Astrocyte (in vitro differentiated cells and primary cell): ENCODE measurements around the gene WIPF3. TPM values are rescaled to one million over a fixed set of nuclear protein-coding genes. Genes with fewer than 3 reads are reported as not detected.

Source experiments
- DNase-seq: peaks from one replicate; pipeline ENCODE4 v3.0.0-alpha.2; 2010; ENCODE audit warnings: low read depth
- FAIRE-seq: peaks from 2 replicates; lab custom pipeline; 2011; peaks lifted over from hg19 to GRCh38; lab: Jason Lieb, UNC
- H2AFZ ChIP-seq: 2 replicates; pipeline ENCODE4 v1.6.0; 2012; ENCODE audit warnings: low read depth, low read length, inconsistent platforms
- H3K27ac ChIP-seq: 2 replicates; pipeline ENCODE4 v1.5.1; 2011; ENCODE audit warnings: low read depth, low read length, inconsistent platforms
- H3K27me3 ChIP-seq: 2 replicates; pipeline ENCODE4 v1.6.0; 2011; ENCODE audit warnings: low read length, inconsistent platforms; ENCODE audit not compliant: insufficient read depth
- H3K36me3 ChIP-seq: 2 replicates; pipeline ENCODE4 v1.5.1; 2011; ENCODE audit warnings: low read length, inconsistent platforms; ENCODE audit not compliant: insufficient read depth
- H3K4me1 ChIP-seq: 2 replicates; pipeline ENCODE4 v1.5.1; 2011; ENCODE audit warnings: low read length, inconsistent platforms; ENCODE audit not compliant: insufficient read depth
- H3K4me2 ChIP-seq: 2 replicates; pipeline ENCODE4 v1.6.0; 2012; ENCODE audit warnings: low read length, inconsistent platforms
- H3K4me3 ChIP-seq: 2 replicates; pipeline ENCODE4 v1.5.1; 2011; ENCODE audit warnings: low read depth, mild to moderate bottlenecking, low read length, inconsistent platforms; ENCODE audit not compliant: insufficient read depth
- H3K79me2 ChIP-seq: 2 replicates; pipeline ENCODE4 v1.6.0; 2012; ENCODE audit warnings: mild to moderate bottlenecking, low read length, inconsistent platforms; ENCODE audit not compliant: insufficient read depth
- H3K9ac ChIP-seq: 2 replicates; pipeline ENCODE4 v1.6.0; 2012; ENCODE audit warnings: mild to moderate bottlenecking, low read length, inconsistent platforms
- H3K9me3 ChIP-seq: 2 replicates; pipeline ENCODE4 v1.5.1; 2012; ENCODE audit warnings: low read depth, mild to moderate bottlenecking, low read length, inconsistent platforms; ENCODE audit not compliant: insufficient read depth
- H4K20me1 ChIP-seq: 2 replicates; pipeline ENCODE4 v1.6.0; 2012; ENCODE audit warnings: low read length, inconsistent platforms; ENCODE audit not compliant: insufficient read depth
- H3K27ac Mint-ChIP-seq: one replicate; pipeline ENCODE4 v1.8.0; 2021; ENCODE audit warnings: mild to moderate bottlenecking, mixed read lengths; ENCODE audit not compliant: unreplicated experiment
- H3K27me3 Mint-ChIP-seq: one replicate; pipeline ENCODE4 v1.8.0; 2021; ENCODE audit warnings: low read depth, mixed read lengths; ENCODE audit not compliant: unreplicated experiment
- H3K36me3 Mint-ChIP-seq: one replicate; pipeline ENCODE4 v1.8.0; 2021; ENCODE audit warnings: low read depth, mixed read lengths; ENCODE audit not compliant: unreplicated experiment
- H3K4me1 Mint-ChIP-seq: one replicate; pipeline ENCODE4 v1.8.0; 2021; ENCODE audit warnings: low read depth, mixed read lengths; ENCODE audit not compliant: unreplicated experiment
- H3K4me3 Mint-ChIP-seq: one replicate; pipeline ENCODE4 v1.8.0; 2021; ENCODE audit warnings: mild to moderate bottlenecking, moderate library complexity, mixed read lengths; ENCODE audit not compliant: unreplicated experiment
- H3K9me3 Mint-ChIP-seq: one replicate; pipeline ENCODE4 v1.8.0; 2021; ENCODE audit warnings: mild to moderate bottlenecking, mixed read lengths; ENCODE audit not compliant: unreplicated experiment
- EZH2 ChIP-seq: IDR thresholded peaks from 2 replicates; pipeline ENCODE4 v1.6.1; 2012; ENCODE audit warnings: mild to moderate bottlenecking, low read length, inconsistent platforms; ENCODE audit not compliant: insufficient read depth
- total RNA-seq: library from RNA; stranded (reverse); gene quantifications from 2 replicates; pipeline ENCODE4 v1.2.1, GENCODE V29; 2021
- TF ChIP-seq, protein P1 (sequence below): IDR thresholded peaks from 2 replicates; pipeline ENCODE4 v1.5.1; 2011; ENCODE audit warnings: low read depth, mild to moderate bottlenecking, inconsistent platforms, low read length, moderate library complexity; ENCODE audit not compliant: insufficient read depth

The WIPF3 gene
- total RNA-seq, 1 donor from 2014 or later = 1.0 TPM

DNA sequence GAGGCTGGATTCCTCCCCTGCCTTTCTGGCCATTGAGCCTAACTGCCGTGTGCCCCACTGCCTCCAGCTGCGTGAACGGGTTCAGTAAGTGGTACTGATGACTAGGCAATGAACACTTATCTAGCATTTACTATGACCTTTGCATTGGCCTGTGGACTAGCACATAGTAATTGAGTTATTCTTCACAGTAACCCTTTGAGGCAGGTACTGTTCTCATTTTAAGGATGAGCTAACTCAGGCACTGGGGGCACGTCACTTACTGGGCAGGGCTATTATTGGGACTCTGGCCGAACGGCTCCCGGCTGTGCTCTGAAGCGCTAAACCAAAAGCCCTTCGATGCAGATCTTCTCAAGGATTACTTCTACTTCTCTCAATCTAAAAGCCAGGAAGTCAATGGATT lies 38.3 kb downstream of the WIPF3 start:
- TF ChIP-seq EZH2 = no peak
- TF ChIP-seq, protein P1, sequence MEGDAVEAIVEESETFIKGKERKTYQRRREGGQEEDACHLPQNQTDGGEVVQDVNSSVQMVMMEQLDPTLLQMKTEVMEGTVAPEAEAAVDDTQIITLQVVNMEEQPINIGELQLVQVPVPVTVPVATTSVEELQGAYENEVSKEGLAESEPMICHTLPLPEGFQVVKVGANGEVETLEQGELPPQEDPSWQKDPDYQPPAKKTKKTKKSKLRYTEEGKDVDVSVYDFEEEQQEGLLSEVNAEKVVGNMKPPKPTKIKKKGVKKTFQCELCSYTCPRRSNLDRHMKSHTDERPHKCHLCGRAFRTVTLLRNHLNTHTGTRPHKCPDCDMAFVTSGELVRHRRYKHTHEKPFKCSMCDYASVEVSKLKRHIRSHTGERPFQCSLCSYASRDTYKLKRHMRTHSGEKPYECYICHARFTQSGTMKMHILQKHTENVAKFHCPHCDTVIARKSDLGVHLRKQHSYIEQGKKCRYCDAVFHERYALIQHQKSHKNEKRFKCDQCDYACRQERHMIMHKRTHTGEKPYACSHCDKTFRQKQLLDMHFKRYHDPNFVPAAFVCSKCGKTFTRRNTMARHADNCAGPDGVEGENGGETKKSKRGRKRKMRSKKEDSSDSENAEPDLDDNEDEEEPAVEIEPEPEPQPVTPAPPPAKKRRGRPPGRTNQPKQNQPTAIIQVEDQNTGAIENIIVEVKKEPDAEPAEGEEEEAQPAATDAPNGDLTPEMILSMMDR = no peak
- Histone ChIP-seq H3K36me3 (no peaks in the 10 kb centered on the region), H3K4me3 (no peak overlapping the region), H3K27ac (no peak overlapping the region), H3K4me2 (no peak overlapping the region), H3K27me3 (peaks cover 25% of the 10 kb centered on the region), H3K9me3 (no peaks in the 10 kb centered on the region), H3K4me1 (no peaks in the 10 kb centered on the region), H3K9ac (no peak overlapping the region), H2AFZ (no peak overlapping the region), H4K20me1 (no peaks in the 10 kb centered on the region), H3K79me2 (no peaks in the 10 kb centered on the region)
- Mint-ChIP-seq H3K27ac (no peak overlapping the region), H3K27me3 (peaks cover 11% of the 10 kb centered on the region), H3K4me1 (peaks cover under 1% of the 10 kb centered on the region), H3K36me3 (peaks cover 3% of the 10 kb centered on the region), H3K9me3 (no peaks in the 10 kb centered on the region), H3K4me3 (no peak overlapping the region)
- FAIRE-seq (no peak), DNase-seq (no peak)

DNA sequence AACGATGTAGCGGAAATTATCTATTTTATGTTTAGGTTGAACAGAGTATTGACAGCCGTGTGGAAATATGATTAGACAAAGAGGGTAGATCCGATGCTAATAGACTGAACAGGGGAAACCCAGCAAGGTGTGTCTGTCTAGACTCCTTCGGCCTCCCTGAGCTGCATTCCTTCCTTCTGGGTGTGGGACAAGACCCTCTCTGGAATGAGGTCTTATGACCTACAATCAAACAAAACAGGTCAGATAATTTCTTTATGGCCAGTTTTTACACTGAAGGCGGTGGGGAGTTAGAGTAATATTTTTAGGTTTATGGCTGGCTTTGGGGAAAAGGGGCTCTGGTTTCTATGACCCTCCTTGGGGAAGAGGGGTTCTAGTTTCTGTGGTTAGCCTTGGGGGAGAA lies 41.2 kb downstream of the WIPF3 start:
- Mint-ChIP-seq H3K4me1 (no peaks in the 10 kb centered on the region), H3K9me3 (peaks cover 2% of the 10 kb centered on the region), H3K27ac (no peak overlapping the region), H3K27me3 (peaks cover 4% of the 10 kb centered on the region), H3K4me3 (no peak overlapping the region), H3K36me3 (peaks cover 3% of the 10 kb centered on the region)
- DNase-seq = no peak
- no peak overlapping the region for H3K4me3 ChIP-seq
- H3K9ac ChIP-seq = no peak overlapping the region
- no peaks in the 10 kb centered on the region for H3K36me3 ChIP-seq
- FAIRE-seq = no peak
- H4K20me1 ChIP-seq = no peaks in the 10 kb centered on the region
- H3K9me3 ChIP-seq = no peaks in the 10 kb centered on the region
- no peak overlapping the region for H3K4me2 ChIP-seq
- peaks cover 20% of the 10 kb centered on the region for H3K27me3 ChIP-seq
- TF ChIP-seq EZH2 = no peak
- TF ChIP-seq, protein P1 = no peak
- H3K4me1 ChIP-seq = no peaks in the 10 kb centered on the region
- H3K27ac ChIP-seq = no peak overlapping the region
- H2AFZ ChIP-seq = no peak overlapping the region
- H3K79me2 ChIP-seq = no peaks in the 10 kb centered on the region

DNA sequence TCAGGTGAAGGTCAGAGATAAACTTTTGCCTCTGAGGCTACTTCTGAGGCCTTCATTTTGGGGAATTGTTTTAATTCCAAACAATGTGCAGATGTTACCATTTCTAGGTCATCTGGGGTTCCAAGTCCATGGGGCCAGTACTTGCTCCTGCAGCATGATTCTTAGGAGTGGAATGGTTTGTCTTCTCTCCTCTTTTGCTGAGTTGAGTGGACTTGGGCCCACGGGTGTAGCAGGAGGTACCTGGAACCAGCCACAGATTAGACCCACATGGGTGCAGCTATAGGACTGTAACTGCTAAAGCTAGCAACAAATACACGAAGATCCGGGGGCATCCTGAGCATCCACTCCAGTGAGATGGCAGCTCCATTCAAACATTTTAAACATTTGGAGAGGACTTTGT lies 41.6 kb downstream of the WIPF3 start:
- Histone ChIP-seq H3K4me2 (no peak overlapping the region), H3K27me3 (peaks cover 17% of the 10 kb centered on the region), H3K9me3 (no peaks in the 10 kb centered on the region), H3K4me3 (no peak overlapping the region), H3K36me3 (no peaks in the 10 kb centered on the region), H3K27ac (no peak overlapping the region), H3K9ac (no peak overlapping the region), H3K4me1 (no peaks in the 10 kb centered on the region), H2AFZ (no peak overlapping the region), H3K79me2 (no peaks in the 10 kb centered on the region), H4K20me1 (no peaks in the 10 kb centered on the region)
- peaks cover 3% of the 10 kb centered on the region for H3K36me3 Mint-ChIP-seq
- DNase-seq = no peak
- TF ChIP-seq EZH2 = no peak
- TF ChIP-seq, protein P1 = no peak
- H3K4me1 Mint-ChIP-seq = no peaks in the 10 kb centered on the region
- H3K27me3 Mint-ChIP-seq = peaks cover 6% of the 10 kb centered on the region
- H3K9me3 Mint-ChIP-seq = peaks cover 2% of the 10 kb centered on the region
- no peak overlapping the region for H3K4me3 Mint-ChIP-seq
- H3K27ac Mint-ChIP-seq = no peak overlapping the region
- FAIRE-seq = no peak
